CD14-positive monocyte (primary cell): ENCODE data around the gene PIAS1. TPM values are rescaled to one million over a fixed set of nuclear protein-coding genes. Genes with fewer than 3 reads are reported as not detected.

Experiments
- DNase-seq, 3 donors: peaks; one replicate each; pipeline ENCODE4 v3.0.0-alpha.2; 2011 to 2022
- H2AFZ ChIP-seq: 2 replicates; pipeline ENCODE4 v1.6.0; 2012; ENCODE audit warnings: mild to moderate bottlenecking, low read depth, low read length, inconsistent platforms; ENCODE audit not compliant: insufficient read depth, poor library complexity, severe bottlenecking
- H3K27ac ChIP-seq, 2 donors: 1 replicate in 1 of 2; 2 replicates in 1 of 2; pipeline ENCODE4 v1.5.1; 2012 to 2013; ENCODE audit warnings: low read length in 2 of 2, control low read depth in 1 of 2, inconsistent platforms in 1 of 2, low read depth in 1 of 2, mild to moderate bottlenecking in 1 of 2
- H3K27me3 ChIP-seq, 2 donors: one replicate each; pipeline versions ENCODE4 v1.6.0 to v1.6.1; 2011 to 2013; ENCODE audit warnings: low read length in 2 of 2; ENCODE audit not compliant: control insufficient read depth in 2 of 2, insufficient read depth in 2 of 2
- H3K36me3 ChIP-seq, 2 donors: replicated peaks in 1 of 2; 1 replicate in 1 of 2; 2 replicates in 1 of 2; pipeline versions ENCODE4 v1.5.1 to v1.6.1; 2012 to 2013; ENCODE audit warnings: low read length in 2 of 2, control low read depth in 1 of 2, inconsistent platforms in 1 of 2, mild to moderate bottlenecking in 1 of 2; ENCODE audit not compliant: insufficient read depth in 2 of 2, control insufficient read depth in 1 of 2
- H3K4me1 ChIP-seq, 2 donors: 1 replicate in 1 of 2; 2 replicates in 1 of 2; pipeline versions ENCODE4 v1.5.1 to v1.6.1; 2012 to 2013; ENCODE audit warnings: low read length in 2 of 2, control low read depth in 1 of 2, inconsistent platforms in 1 of 2, mild to moderate bottlenecking in 1 of 2, moderate library complexity in 1 of 2; ENCODE audit not compliant: insufficient read depth in 2 of 2, control insufficient read depth in 1 of 2
- H3K4me2 ChIP-seq: replicated peaks from 2 replicates; pipeline ENCODE3; 2012; ENCODE audit warnings: low read length, moderate library complexity, mild to moderate bottlenecking; ENCODE audit not compliant: poor library complexity, severe bottlenecking; ENCODE audit errors: extremely low read depth
- H3K4me3 ChIP-seq, 3 experiments: fragments of 200-600 bp in 1 of 3; sonication (generic) in 1 of 3; replicated peaks in 1 of 3; 1 replicate in 2 of 3; 2 replicates in 1 of 3; pipeline ENCODE4 v1.5.1; 2011 to 2013; ENCODE audit warnings: low read length in 3 of 3, mild to moderate bottlenecking in 3 of 3, control low read depth in 2 of 3, low read depth in 2 of 3, inconsistent platforms in 1 of 3, moderate library complexity in 1 of 3
- H3K79me2 ChIP-seq: 2 replicates; pipeline ENCODE4 v1.6.0; 2012; ENCODE audit warnings: mild to moderate bottlenecking, control low read depth, inconsistent platforms, low read length, moderate library complexity; ENCODE audit not compliant: insufficient read depth
- H3K9ac ChIP-seq: 2 replicates; pipeline ENCODE4 v1.6.0; 2017; ENCODE audit warnings: low read length, mild to moderate bottlenecking; ENCODE audit not compliant: insufficient read depth, poor library complexity, severe bottlenecking
- H3K9me3 ChIP-seq, 2 donors: replicated peaks in 1 of 2; 1 replicate in 1 of 2; 2 replicates in 1 of 2; pipeline versions ENCODE4 v1.5.1 to v1.6.1; 2012 to 2013; ENCODE audit warnings: low read length in 2 of 2, control low read depth in 1 of 2; ENCODE audit not compliant: control insufficient read depth in 1 of 2, insufficient read depth in 1 of 2
- H4K20me1 ChIP-seq: 2 replicates; pipeline ENCODE4 v1.6.0; 2012; ENCODE audit warnings: mild to moderate bottlenecking, low read length, control low read depth, moderate library complexity; ENCODE audit not compliant: insufficient read depth
- H3K27ac Mint-ChIP-seq, 7 donors: one replicate each; pipeline ENCODE4 v1.8.0; 2020; ENCODE audit warnings: mild to moderate bottlenecking in 7 of 7, mixed read lengths in 7 of 7, moderate library complexity in 6 of 7, inconsistent platforms in 2 of 7
- H3K27me3 Mint-ChIP-seq, 3 donors: one replicate each; pipeline ENCODE4 v1.8.0; 2021 to 2022; ENCODE audit warnings: low read depth in 3 of 3, mild to moderate bottlenecking in 3 of 3, mixed read lengths in 3 of 3, moderate library complexity in 3 of 3, inconsistent platforms in 1 of 3
- H3K36me3 Mint-ChIP-seq, 2 donors: one replicate each; pipeline ENCODE4 v1.8.0; 2020; ENCODE audit warnings: mixed read lengths in 2 of 2, inconsistent platforms in 1 of 2, mild to moderate bottlenecking in 1 of 2
- H3K4me1 Mint-ChIP-seq: one replicate; pipeline ENCODE4 v1.8.0; 2020; ENCODE audit warnings: mild to moderate bottlenecking, mixed read lengths
- H3K4me3 Mint-ChIP-seq, 2 donors: one replicate each; pipeline ENCODE4 v1.8.0; 2020; ENCODE audit warnings: mild to moderate bottlenecking in 2 of 2, mixed read lengths in 2 of 2, moderate library complexity in 1 of 2
- H3K9me3 Mint-ChIP-seq, 7 donors: one replicate each; pipeline ENCODE4 v1.8.0; 2020 to 2022; ENCODE audit warnings: mixed read lengths in 7 of 7, mild to moderate bottlenecking in 6 of 7, moderate library complexity in 6 of 7, inconsistent platforms in 2 of 7
- CTCF ChIP-seq: fragments of 200-600 bp; IDR thresholded peaks from one replicate; pipeline ENCODE4 v1.8.0; 2022; ENCODE audit warnings: antibody characterized with exemption, mild to moderate bottlenecking
- WGBS: methylation state at CpG from one replicate; pipeline ENCODE4 v1.1.5; 2013; ENCODE audit warnings: missing lambda C conversion rate; ENCODE audit not compliant: insufficient coverage; 5-methylcytosine and 5-hydroxymethylcytosine counted together
- intact Hi-C, 2 donors: fragments of 100-400 bp; cut with micrococcal nuclease; formaldehyde crosslinking; loops; one replicate each; pipeline versions ENCODE4 v1.15.0 to v1.15.1; 2023
- polyA plus RNA-seq, 3 donors: library from polyadenylated mRNA; depleted of rRNA in 1 of 3; unstranded in 2 of 3; stranded (reverse) in 1 of 3; fragments of 300-500 nt in 2 of 3; fragments of >200 nt in 1 of 3; fragmentation: Illumina TruSeq in 2 of 3; gene quantifications; 1 replicate in 2 of 3; 2 replicates in 1 of 3; pipeline ENCODE4 v1.2.3, GENCODE V29; 2012 to 2021

PIAS1 gene
- polyA plus RNA-seq, 3 donors, result 47.3 to 109 (median 89.8) TPM

- intact Hi-C loops, result no loop called here
- Mint-ChIP-seq H3K4me1 (peaks cover 47% of the 10 kb centered on the region), H3K9me3 (no peaks in the 10 kb centered on the region), H3K4me3 (no peak overlapping the region), H3K36me3 (peaks cover 8 to 9% of the 10 kb centered on the region in 2 donors), H3K27me3 (no peaks in the 10 kb centered on the region), H3K27ac (peak overlapping the region in 4 of 7 donors; percentile 19 to 64 (median 32))
- Histone ChIP-seq H3K79me2 (peaks cover 100% of the 10 kb centered on the region), H3K9ac (no peak overlapping the region), H3K9me3 (no peaks in the 10 kb centered on the region), H3K36me3 (peaks cover 0 to 34% of the 10 kb centered on the region in 2 donors), H3K4me2 (no peak overlapping the region), H3K27me3 (no peaks in the 10 kb centered on the region), H4K20me1 (peaks cover 100% of the 10 kb centered on the region), H2AFZ (no peak overlapping the region), H3K4me3 (no peak overlapping the region), H3K4me1 (peaks cover 3 to 23% of the 10 kb centered on the region in 2 donors), H3K27ac (peak overlapping the region in 1 of 2 donors; percentile 72)
- no peak for DNase-seq
- no peak for TF ChIP-seq CTCF
Observed at GRCh38 chr15:68113273-68113672, 59.2 kb downstream of the PIAS1 start.

GRCh38 chr15:68113751-68114150 lies 59.6 kb downstream of the PIAS1 start:
- no peaks in the 10 kb centered on the region for H3K9me3 Mint-ChIP-seq
- H3K27ac ChIP-seq, result peak overlapping the region in 1 of 2 donors; percentile 72
- no peaks in the 10 kb centered on the region for H3K27me3 Mint-ChIP-seq
- H3K27me3 ChIP-seq, result no peaks in the 10 kb centered on the region
- peaks cover 0 to 29% of the 10 kb centered on the region in 2 donors for H3K36me3 ChIP-seq
- no CpG with 5 or more reads among the region's 1 CpG for WGBS
- H3K36me3 Mint-ChIP-seq, result peaks cover 8 to 14% of the 10 kb centered on the region in 2 donors
- peak overlapping the region in 3 of 7 donors; percentile 56 to 90 (median 64) for H3K27ac Mint-ChIP-seq
- H3K9ac ChIP-seq, result no peak overlapping the region
- DNase-seq, result no peak
- peaks cover 100% of the 10 kb centered on the region for H3K79me2 ChIP-seq
- peaks cover 100% of the 10 kb centered on the region for H4K20me1 ChIP-seq
- peak overlapping the region; percentile 68 for H3K4me2 ChIP-seq
- TF ChIP-seq CTCF, result no peak
- H3K4me3 Mint-ChIP-seq, result no peak overlapping the region
- H3K4me1 Mint-ChIP-seq, result peaks cover 42% of the 10 kb centered on the region
- no peak overlapping the region for H2AFZ ChIP-seq
- intact Hi-C loops, result no loop called here
- no peaks in the 10 kb centered on the region for H3K9me3 ChIP-seq
- H3K4me1 ChIP-seq, result peaks cover 3 to 23% of the 10 kb centered on the region in 2 donors
- peak overlapping the region in 1 of 3 experiments; percentile 63 for H3K4me3 ChIP-seq
